WTC11 (cell line): ENCODE measurements around the gene ALG14. TPM values are rescaled to one million over a fixed set of nuclear protein-coding genes. Genes with fewer than 3 reads are reported as not detected.

Experiments
- ATAC-seq: fragments of 200-7000 bp; cut with Tn5 transposase; 2 replicates; pipeline ENCODE4 v1.10.0; 2021; ENCODE audit warnings: mild to moderate bottlenecking, moderate library complexity
- CTCF ChIA-PET: fragments of 300-600 bp; sonication (Branson Sonifier 250); formaldehyde crosslinking; loops from one replicate; lab custom pipeline; 2021; ENCODE audit warnings: antibody characterized with exemption; lab: Charles Lee
- POLR2A ChIA-PET: fragments of 350-600 bp; sonication (Branson Sonifier 250); formaldehyde crosslinking; loops from one replicate; lab custom pipeline; 2021; ENCODE audit warnings: antibody characterized with exemption; lab: Charles Lee
- DNase-seq: peaks from one replicate; pipeline ENCODE4 v3.0.0; 2021; ENCODE audit warnings: low spot score
- H3K27ac Mint-ChIP-seq: 2 replicates; pipeline ENCODE4 v1.8.0; 2021; ENCODE audit warnings: mixed read lengths
- H3K27me3 Mint-ChIP-seq: 2 replicates; pipeline ENCODE4 v1.8.0; 2021; ENCODE audit warnings: low read depth, mild to moderate bottlenecking, moderate library complexity, mixed read lengths
- H3K36me3 Mint-ChIP-seq: 2 replicates; pipeline ENCODE4 v1.8.0; 2021; ENCODE audit warnings: mixed read lengths
- H3K4me1 Mint-ChIP-seq: 2 replicates; pipeline ENCODE4 v1.8.0; 2022; ENCODE audit warnings: mixed read lengths
- H3K4me3 Mint-ChIP-seq: 2 replicates; pipeline ENCODE4 v1.8.0; 2021; ENCODE audit warnings: mild to moderate bottlenecking, moderate library complexity, mixed read lengths
- H3K9me3 Mint-ChIP-seq: 2 replicates; pipeline ENCODE4 v1.8.0; 2021; ENCODE audit warnings: mixed read lengths
- AR ChIP-seq: fragments of 250-450 bp; sonication (Bioruptor Pico); IDR thresholded peaks from 2 replicates; pipeline ENCODE4 v1.9.0; 2021; ENCODE audit warnings: mild to moderate bottlenecking
- CREM ChIP-seq: sonication (generic); formaldehyde crosslinking; IDR thresholded peaks from 2 replicates; pipeline ENCODE4 v1.8.1; 2022; ENCODE audit warnings: mild to moderate bottlenecking, missing genetic modification reagents, moderate library complexity
- FOXK1 ChIP-seq: sonication (generic); formaldehyde crosslinking; IDR thresholded peaks from 2 replicates; pipeline ENCODE4 v1.8.0; 2022; ENCODE audit warnings: mild to moderate bottlenecking, moderate library complexity, missing genetic modification reagents
- NR3C1 ChIP-seq: sonication (generic); formaldehyde crosslinking; conservative IDR thresholded peaks from 2 replicates; pipeline ENCODE4 v1.8.1; 2023; ENCODE audit warnings: low read depth, mild to moderate bottlenecking, missing genetic modification reagents
- PRDM15 ChIP-seq: sonication (generic); formaldehyde crosslinking; IDR thresholded peaks from 2 replicates; pipeline ENCODE4 v1.8.0; 2022; ENCODE audit warnings: missing genetic modification reagents
- SMAD3 ChIP-seq: sonication (generic); formaldehyde crosslinking; IDR thresholded peaks from 2 replicates; pipeline ENCODE4 v1.8.0; 2022; ENCODE audit warnings: missing genetic modification reagents, mild to moderate bottlenecking, borderline replicate concordance
- SP1 ChIP-seq: sonication (generic); formaldehyde crosslinking; conservative IDR thresholded peaks from 2 replicates; pipeline ENCODE4 v1.8.1; 2022; ENCODE audit warnings: missing genetic modification reagents
- ZBTB43 ChIP-seq: sonication (generic); formaldehyde crosslinking; IDR thresholded peaks from 2 replicates; pipeline ENCODE4 v1.8.1; 2023; ENCODE audit warnings: mild to moderate bottlenecking, missing genetic modification reagents
- ZNF263 ChIP-seq: sonication (generic); formaldehyde crosslinking; IDR thresholded peaks from 2 replicates; pipeline ENCODE4 v1.8.1; 2022; ENCODE audit warnings: low read depth, mild to moderate bottlenecking, moderate library complexity, missing genetic modification reagents
- ZNF281 ChIP-seq: sonication (generic); formaldehyde crosslinking; IDR thresholded peaks from 2 replicates; pipeline ENCODE4 v1.8.0; 2023; ENCODE audit warnings: mild to moderate bottlenecking, missing genetic modification reagents
- ZNF416 ChIP-seq: fragments of 250-450 bp; sonication (Bioruptor Pico); IDR thresholded peaks from 2 replicates; pipeline ENCODE4 v1.9.0; 2021; ENCODE audit warnings: mild to moderate bottlenecking, inconsistent platforms
- ZSCAN18 ChIP-seq: fragments of 250-450 bp; sonication (Bioruptor Pico); IDR thresholded peaks from 2 replicates; pipeline ENCODE4 v2.1.2; 2022; ENCODE audit warnings: mild to moderate bottlenecking, moderate library complexity
- total RNA-seq: library from RNA; stranded (reverse); gene quantifications from 3 replicates; pipeline ENCODE4 v1.2.3, GENCODE V29; 2021

ALG14 gene
- total RNA-seq, 1 experiment from 2014 or later: 2.3 TPM

- no peak for TF ChIP-seq ZSCAN18
- no peak for TF ChIP-seq FOXK1 (CRISPR knock-in tag)
- TF ChIP-seq ZBTB43 (CRISPR knock-in tag): no peak
- no peak for TF ChIP-seq ZNF263 (CRISPR knock-in tag)
- Mint-ChIP-seq H3K9me3 (no peaks in the 10 kb centered on the region), H3K4me1 (peaks cover 15% of the 10 kb centered on the region), H3K4me3 (no peak overlapping the region), H3K27ac (no peak overlapping the region), H3K27me3 (no peaks in the 10 kb centered on the region), H3K36me3 (no peaks in the 10 kb centered on the region)
- CTCF ChIA-PET: interaction anchor here (1.0 to 1.2 kb wide), 2 partner anchors 148 to 232 kb away, joined by 3 to 6 read pairs; no protein-coding TSS in a partner anchor
- no peak for DNase-seq
- POLR2A ChIA-PET: no interaction called here
- peak; percentile 62 for ATAC-seq
These were observed 70.6 kb downstream of the ALG14 start for GRCh38 chr1:95002164-95002539.

GRCh38 chr1:94999456-95000131 lies 73.2 kb downstream of the ALG14 start:
- Mint-ChIP-seq H3K4me1 (peaks cover 15% of the 10 kb centered on the region), H3K27me3 (no peaks in the 10 kb centered on the region), H3K9me3 (no peaks in the 10 kb centered on the region), H3K27ac (no peak overlapping the region), H3K36me3 (no peaks in the 10 kb centered on the region), H3K4me3 (no peak overlapping the region)
- no peak for ATAC-seq
- ChIA-PET CTCF (interaction anchor here (0.6 to 0.9 kb wide), 2 partner anchors 55 to 234 kb away, joined by 3 to 6 read pairs; partner anchors contain the start of gene RWDD3), POLR2A (interaction anchor here (0.6 kb wide), 1 partner anchor 759 kb away, joined by 4 read pairs; no protein-coding TSS in a partner anchor)
- no peak for DNase-seq
- TF ChIP-seq PRDM15 (CRISPR knock-in tag): no peak
- no peak for TF ChIP-seq CREM
- TF ChIP-seq SP1: no peak
- TF ChIP-seq SMAD3 (CRISPR knock-in tag): no peak
- no peak for TF ChIP-seq ZNF281 (CRISPR knock-in tag)
- TF ChIP-seq ZNF416 (CRISPR knock-in tag): no peak
- TF ChIP-seq AR (CRISPR knock-in tag): no peak
- TF ChIP-seq FOXK1 (CRISPR knock-in tag): no peak
- no peak for TF ChIP-seq NR3C1 (CRISPR knock-in tag)
